ENCODE measurements around the gene CLEC4M.
"Not testable (repeated sequence)": the region's sequence is repeated elsewhere in the genome, so short reads cannot be mapped to it uniquely, and the experiment has no call there.

The CLEC4M gene

GRCh38 chr19:7746903-7747884 is 15.8 kb upstream of the CLEC4M start, which contains the start of gene CD209:
TSS of gene CD209 (minus strand) at chr19:7747534. CDS start at chr19:7747511, 23 bp downstream.
- H3K4me3 Mint-ChIP-seq = no peak within 1 kb of the TSS
- H3K36me3 Mint-ChIP-seq (ENCODE audit: low read depth) = peaks cover 8% of the 10 kb centered on the region

GRCh38 chr19:7748171-7748570 is 14.9 kb upstream of the CLEC4M start:
- peaks cover 10% of the 10 kb centered on the region for H3K36me3 Mint-ChIP-seq (ENCODE audit: low read depth)
- H3K27me3 Mint-ChIP-seq = peaks cover 23% of the 10 kb centered on the region
- H3K27ac Mint-ChIP-seq = no peak overlapping the region
- H3K4me3 Mint-ChIP-seq = no peak overlapping the region
- peaks cover 46% of the 10 kb centered on the region for H3K4me1 Mint-ChIP-seq (ENCODE audit: low read depth)
- peaks cover 20% of the 10 kb centered on the region for H3K9me3 Mint-ChIP-seq

More at GRCh38 chr19:7746903-7747884, 15.8 kb upstream of the CLEC4M start, which contains the start of gene CD209:
- Mint-ChIP-seq H3K4me1 (ENCODE audit: low read depth) (peaks cover 46% of the 10 kb centered on the region), H3K27ac (no peak within 1 kb of the TSS), H3K27me3 (peaks cover 25% of the 10 kb centered on the region), H3K9me3 (peaks cover 18% of the 10 kb centered on the region)

- H3K27me3 Mint-ChIP-seq = peaks cover 21% of the 10 kb centered on the region
- peaks cover 44% of the 10 kb centered on the region for H3K4me1 Mint-ChIP-seq (ENCODE audit: low read depth)
- H3K9me3 Mint-ChIP-seq = peaks cover 23% of the 10 kb centered on the region
Measured at GRCh38 chr19:7748756-7749155, 14.3 kb upstream of the CLEC4M start.

GRCh38 chr19:7751157-7751783 is 11.8 kb upstream of the CLEC4M start:
- Mint-ChIP-seq H3K36me3 (ENCODE audit: low read depth) (peaks cover 13% of the 10 kb centered on the region), H3K27me3 (peaks cover 19% of the 10 kb centered on the region), H3K9me3 (peaks cover 46% of the 10 kb centered on the region), H3K4me1 (ENCODE audit: low read depth) (peaks cover 42% of the 10 kb centered on the region), H3K4me3 (no peak overlapping the region), H3K27ac (peak overlapping the region; percentile 57)

More at GRCh38 chr19:7748756-7749155, 14.3 kb upstream of the CLEC4M start:
- H3K36me3 Mint-ChIP-seq (ENCODE audit: low read depth) = peaks cover 13% of the 10 kb centered on the region
- no peak overlapping the region for H3K27ac Mint-ChIP-seq
- no peak overlapping the region for H3K4me3 Mint-ChIP-seq

- H3K9me3 Mint-ChIP-seq = peaks cover 57% of the 10 kb centered on the region
- peaks cover 29% of the 10 kb centered on the region for H3K36me3 Mint-ChIP-seq (ENCODE audit: low read depth)
- peaks cover 16% of the 10 kb centered on the region for H3K27me3 Mint-ChIP-seq
- H3K27ac Mint-ChIP-seq = no peak overlapping the region
- H3K4me1 Mint-ChIP-seq (ENCODE audit: low read depth) = peaks cover 25% of the 10 kb centered on the region
- H3K4me3 Mint-ChIP-seq = no peak overlapping the region
Measured at GRCh38 chr19:7756258-7756657, 6.8 kb upstream of the CLEC4M start.

GRCh38 chr19:7757358-7757757 is 5.7 kb upstream of the CLEC4M start:
- Mint-ChIP-seq H3K4me3 (no peak overlapping the region), H3K27me3 (peaks cover 16% of the 10 kb centered on the region), H3K4me1 (ENCODE audit: low read depth) (peaks cover 17% of the 10 kb centered on the region), H3K27ac (no peak overlapping the region), H3K36me3 (ENCODE audit: low read depth) (peaks cover 29% of the 10 kb centered on the region), H3K9me3 (peaks cover 55% of the 10 kb centered on the region)

GRCh38 chr19:7759156-7759555 is 3.9 kb upstream of the CLEC4M start:
- Mint-ChIP-seq H3K4me1 (ENCODE audit: low read depth) (peaks cover 6% of the 10 kb centered on the region), H3K36me3 (ENCODE audit: low read depth) (peaks cover 24% of the 10 kb centered on the region), H3K27ac (no peak overlapping the region), H3K27me3 (peaks cover 22% of the 10 kb centered on the region), H3K9me3 (peaks cover 48% of the 10 kb centered on the region), H3K4me3 (no peak overlapping the region)

- Mint-ChIP-seq H3K9me3 (peaks cover 11% of the 10 kb centered on the region), H3K36me3 (ENCODE audit: low read depth) (peaks cover 11% of the 10 kb centered on the region), H3K4me3 (no peak overlapping the region), H3K27ac (no peak overlapping the region), H3K4me1 (ENCODE audit: low read depth) (no peaks in the 10 kb centered on the region), H3K27me3 (peaks cover 14% of the 10 kb centered on the region)
Measured at GRCh38 chr19:7763696-7764095, 653 bp downstream of the CLEC4M start.

- peaks cover 16% of the 10 kb centered on the region for H3K27me3 Mint-ChIP-seq
- H3K4me1 Mint-ChIP-seq (ENCODE audit: low read depth); H3K9me3 Mint-ChIP-seq; H3K36me3 Mint-ChIP-seq (ENCODE audit: low read depth); H3K27ac Mint-ChIP-seq; H3K4me3 Mint-ChIP-seq: not testable (repeated sequence)
Measured at GRCh38 chr19:7764157-7764556, 1.1 kb downstream of the CLEC4M start.

GRCh38 chr19:7765043-7765442 is 2.0 kb downstream of the CLEC4M start:
- H3K36me3 Mint-ChIP-seq (ENCODE audit: low read depth); H3K4me1 Mint-ChIP-seq (ENCODE audit: low read depth); H3K9me3 Mint-ChIP-seq; H3K27ac Mint-ChIP-seq; H3K4me3 Mint-ChIP-seq: not testable (repeated sequence)
- H3K27me3 Mint-ChIP-seq = peaks cover 23% of the 10 kb centered on the region

- Mint-ChIP-seq H3K4me3 (no peak overlapping the region), H3K27ac (no peak overlapping the region), H3K9me3 (no peaks in the 10 kb centered on the region), H3K27me3 (peaks cover 30% of the 10 kb centered on the region), H3K4me1 (ENCODE audit: low read depth) (peaks cover 4% of the 10 kb centered on the region), H3K36me3 (ENCODE audit: low read depth) (no peaks in the 10 kb centered on the region)
Measured at GRCh38 chr19:7766535-7766934, 3.5 kb downstream of the CLEC4M start.

GRCh38 chr19:7767487-7767886 is 4.4 kb downstream of the CLEC4M start:
- Mint-ChIP-seq H3K36me3 (ENCODE audit: low read depth) (no peaks in the 10 kb centered on the region), H3K4me1 (ENCODE audit: low read depth) (peaks cover 14% of the 10 kb centered on the region), H3K4me3 (no peak overlapping the region), H3K27ac (no peak overlapping the region), H3K9me3 (no peaks in the 10 kb centered on the region), H3K27me3 (peaks cover 30% of the 10 kb centered on the region)

GRCh38 chr19:7769171-7769570 is 6.1 kb downstream of the CLEC4M start:
- Mint-ChIP-seq H3K27ac (no peak overlapping the region), H3K4me3 (no peak overlapping the region), H3K4me1 (ENCODE audit: low read depth) (peaks cover 29% of the 10 kb centered on the region), H3K27me3 (peaks cover 23% of the 10 kb centered on the region), H3K36me3 (ENCODE audit: low read depth) (no peaks in the 10 kb centered on the region), H3K9me3 (no peaks in the 10 kb centered on the region)

GRCh38 chr19:7771072-7771471 is 8.0 kb downstream of the CLEC4M start:
- peaks cover 29% of the 10 kb centered on the region for H3K4me1 Mint-ChIP-seq (ENCODE audit: low read depth)
- H3K27me3 Mint-ChIP-seq = peaks cover 31% of the 10 kb centered on the region
- H3K27ac Mint-ChIP-seq = peak overlapping the region; percentile 54
- H3K4me3 Mint-ChIP-seq = no peak overlapping the region
- H3K36me3 Mint-ChIP-seq (ENCODE audit: low read depth) = no peaks in the 10 kb centered on the region
- no peaks in the 10 kb centered on the region for H3K9me3 Mint-ChIP-seq

- Mint-ChIP-seq H3K27ac (peak overlapping the region; percentile 81), H3K9me3 (no peaks in the 10 kb centered on the region), H3K4me3 (peak overlapping the region; percentile 41)
Measured at GRCh38 chr19:7772752-7773291, 9.8 kb downstream of the CLEC4M start.

More at GRCh38 chr19:7772752-7773291, 9.8 kb downstream of the CLEC4M start:
- Mint-ChIP-seq H3K27me3 (peaks cover 36% of the 10 kb centered on the region), H3K36me3 (ENCODE audit: low read depth) (no peaks in the 10 kb centered on the region), H3K4me1 (ENCODE audit: low read depth) (peaks cover 29% of the 10 kb centered on the region)

Data from stimulated activated naive CD8-positive, alpha-beta T cell treated with anti-CD3 and anti-CD28 coated beads, Interleukin-15, Interleukin-2, amounts not matched to agents 100 ng/mL and 50 ng/mL, for 24 hours (primary cell).